Measurements from ENCODE around the gene SSU72. TPM values are rescaled to one million over a fixed set of nuclear protein-coding genes. Genes with fewer than 3 reads are reported as not detected.
A peak's percentile ranks its signal among the peaks of the same experiment; 100 is the strongest.
"Not testable (repeated sequence)": the region's sequence is repeated elsewhere in the genome, so short reads cannot be mapped to it uniquely, and the experiment has no call there.

Gene SSU72
- total RNA-seq, 1 donor from 2014 or later, result 118 TPM

GRCh38 chr1:1521331-1521730 lies 53.3 kb downstream of the SSU72 start:
- no peak for TF ChIP-seq CTCF (IDR thresholded peaks at IDR 0.05)
- Mint-ChIP-seq H3K27me3 (no peaks in the 10 kb centered on the region), H3K9me3 (no peaks in the 10 kb centered on the region), H3K4me1 (no peaks in the 10 kb centered on the region), H3K36me3 (ENCODE audit: low read depth) (peaks cover 41% of the 10 kb centered on the region), H3K27ac (no peak overlapping the region), H3K4me3 (no peak overlapping the region)
- DNase-seq (no peak), ATAC-seq (ENCODE audit: low read depth) (no peak)
- ChIA-PET POLR2A (no interaction called here), CTCF (no interaction called here)
- intact Hi-C loops (cut with micrococcal nuclease), result no loop called here

GRCh38 chr1:1519805-1520505 lies 54.7 kb downstream of the SSU72 start:
- H3K4me3 Mint-ChIP-seq; CTCF ChIA-PET; POLR2A ChIA-PET; H3K9me3 Mint-ChIP-seq; DNase-seq; H3K27ac Mint-ChIP-seq; H3K27me3 Mint-ChIP-seq; ATAC-seq (ENCODE audit: low read depth); intact Hi-C loops (cut with micrococcal nuclease); H3K4me1 Mint-ChIP-seq: not testable (repeated sequence)
- H3K36me3 Mint-ChIP-seq (ENCODE audit: low read depth), result peaks cover 42% of the 10 kb centered on the region

GRCh38 chr1:1518621-1519007 lies 56.0 kb downstream of the SSU72 start:
- intact Hi-C loops (cut with micrococcal nuclease); H3K9me3 Mint-ChIP-seq; H3K4me1 Mint-ChIP-seq; POLR2A ChIA-PET; H3K27me3 Mint-ChIP-seq; H3K4me3 Mint-ChIP-seq; DNase-seq; CTCF ChIA-PET; H3K27ac Mint-ChIP-seq; ATAC-seq (ENCODE audit: low read depth): not testable (repeated sequence)
- peaks cover 42% of the 10 kb centered on the region for H3K36me3 Mint-ChIP-seq (ENCODE audit: low read depth)

- Mint-ChIP-seq H3K27ac (no peak overlapping the region), H3K36me3 (ENCODE audit: low read depth) (peaks cover 42% of the 10 kb centered on the region), H3K4me3 (no peak overlapping the region), H3K4me1 (peaks cover 3% of the 10 kb centered on the region), H3K9me3 (no peaks in the 10 kb centered on the region), H3K27me3 (no peaks in the 10 kb centered on the region)
- DNase-seq (no peak), ATAC-seq (ENCODE audit: low read depth) (no peak)
- no peak for TF ChIP-seq CTCF (IDR thresholded peaks at IDR 0.05)
- ChIA-PET POLR2A (no interaction called here), CTCF (no interaction called here)
- intact Hi-C loops (cut with micrococcal nuclease), result no loop called here
Observed at GRCh38 chr1:1517973-1518620, 56.6 kb downstream of the SSU72 start.

- H3K36me3 Mint-ChIP-seq (ENCODE audit: low read depth), result peaks cover 39% of the 10 kb centered on the region
- intact Hi-C loops (cut with micrococcal nuclease); H3K4me3 Mint-ChIP-seq; POLR2A ChIA-PET; H3K9me3 Mint-ChIP-seq; H3K4me1 Mint-ChIP-seq; ATAC-seq (ENCODE audit: low read depth); H3K27ac Mint-ChIP-seq; CTCF ChIA-PET; DNase-seq; H3K27me3 Mint-ChIP-seq: not testable (repeated sequence)
Observed at GRCh38 chr1:1516923-1517322, 57.7 kb downstream of the SSU72 start.

GRCh38 chr1:1514376-1514775 lies 60.3 kb downstream of the SSU72 start:
- H3K9me3 Mint-ChIP-seq; H3K27me3 Mint-ChIP-seq; H3K4me3 Mint-ChIP-seq; POLR2A ChIA-PET; ATAC-seq (ENCODE audit: low read depth); H3K27ac Mint-ChIP-seq; CTCF ChIA-PET; DNase-seq: not testable (repeated sequence)
- Mint-ChIP-seq H3K36me3 (ENCODE audit: low read depth) (peaks cover 26% of the 10 kb centered on the region), H3K4me1 (peaks cover 14% of the 10 kb centered on the region)
- intact Hi-C loops (cut with micrococcal nuclease), result loop anchor here (5.0 kb wide), 1 partner anchor 263 kb away; the partner anchor contains the start of gene NADK

- peaks cover 23% of the 10 kb centered on the region for H3K36me3 Mint-ChIP-seq (ENCODE audit: low read depth)
- H3K27ac Mint-ChIP-seq; POLR2A ChIA-PET; DNase-seq; H3K27me3 Mint-ChIP-seq; H3K9me3 Mint-ChIP-seq; ATAC-seq (ENCODE audit: low read depth); CTCF ChIA-PET: not testable (repeated sequence)
- intact Hi-C loops (cut with micrococcal nuclease), result loop anchor here (2.0 to 5.0 kb wide), 2 partner anchors 61 to 264 kb away; partner anchors contain the start of genes NADK and SSU72
- peak overlapping the region; percentile 61 for H3K4me3 Mint-ChIP-seq
- H3K4me1 Mint-ChIP-seq, result peaks cover 14% of the 10 kb centered on the region
Observed at GRCh38 chr1:1513675-1514074, 61.0 kb downstream of the SSU72 start.

GRCh38 chr1:1512425-1512824 lies 62.2 kb downstream of the SSU72 start:
- H3K27me3 Mint-ChIP-seq, DNase-seq, H3K9me3 Mint-ChIP-seq, H3K27ac Mint-ChIP-seq, POLR2A ChIA-PET, CTCF ChIA-PET: not testable (repeated sequence)
- peak; percentile 7 for ATAC-seq (ENCODE audit: low read depth)
- Mint-ChIP-seq H3K36me3 (ENCODE audit: low read depth) (peaks cover 14% of the 10 kb centered on the region), H3K4me1 (peaks cover 14% of the 10 kb centered on the region), H3K4me3 (peak overlapping the region; percentile 72)
- intact Hi-C loops (cut with micrococcal nuclease), result loop anchor here (2.0 to 5.0 kb wide), 2 partner anchors 62 to 265 kb away; partner anchors contain the start of genes NADK and SSU72
